ENCODE data around the gene SP5.
"Not testable (repeated sequence)": the region's sequence is repeated elsewhere in the genome, so short reads cannot be mapped to it uniquely, and the experiment has no call there.

The SP5 gene

DNA sequence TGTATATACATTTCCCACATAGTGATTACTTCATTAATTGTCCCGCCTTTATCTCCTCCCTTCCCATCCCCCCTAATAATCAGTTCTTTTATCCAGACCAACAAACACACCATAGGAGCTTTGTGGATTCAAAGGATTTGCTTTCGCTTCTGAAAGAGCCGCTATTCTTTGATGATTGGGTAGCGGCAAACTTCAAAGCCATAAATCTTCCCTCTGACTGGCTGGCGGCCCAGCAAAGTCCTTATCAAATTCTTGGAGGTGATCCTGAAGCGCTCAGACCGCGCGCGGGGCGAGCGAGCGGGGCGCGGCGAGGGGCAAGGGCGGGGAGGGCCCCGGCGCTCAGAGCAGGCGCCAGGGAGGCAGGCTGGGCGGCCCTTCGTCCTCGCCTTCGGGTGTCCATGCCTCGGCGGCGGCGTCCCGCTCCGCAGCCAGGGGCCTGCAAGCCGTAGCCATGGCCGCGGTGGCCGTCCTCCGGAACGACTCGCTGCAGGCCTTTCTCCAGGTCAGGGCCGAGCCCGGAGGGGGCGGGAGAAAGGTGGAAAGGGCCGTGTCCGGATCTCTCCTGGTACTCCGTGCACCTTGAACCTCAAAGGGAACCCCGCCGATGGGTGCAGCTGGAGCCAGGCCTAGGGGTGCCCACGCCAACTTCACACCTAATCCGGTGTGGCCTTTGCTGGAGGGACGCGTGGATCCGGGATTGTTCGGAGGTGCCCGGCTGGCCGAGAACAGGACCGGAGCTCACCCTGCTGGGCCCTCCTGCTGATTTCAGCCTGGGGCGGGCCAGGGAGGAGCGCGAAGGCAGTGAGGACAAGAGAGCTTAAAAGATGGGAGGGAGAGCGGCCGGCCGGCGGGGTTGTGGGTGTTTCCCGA lies at the start of gene SP5:
Gene SP5 (plus strand): TSS at position 276 of the 870 bp plus-strand sequence. CDS start 176 bp downstream, at position 452.
- DNase-seq = peak; percentile 46

DNA sequence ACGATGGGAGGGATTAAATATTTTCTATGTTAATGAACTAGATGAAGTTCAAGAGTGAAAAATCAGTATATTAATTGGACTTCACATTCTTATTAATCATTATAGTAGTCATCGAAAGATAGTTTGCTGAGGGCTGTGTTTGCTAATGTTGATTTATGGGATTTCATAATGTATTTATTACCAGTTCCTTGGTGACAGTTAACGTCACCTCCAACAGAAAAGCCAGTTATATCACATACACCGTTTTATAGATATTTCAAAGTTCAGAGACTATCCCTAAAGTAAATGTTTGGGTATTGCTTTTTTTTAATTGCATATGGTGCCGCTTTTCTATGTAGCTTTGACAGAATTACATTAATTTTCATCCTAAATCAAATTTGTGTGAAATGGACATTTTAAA lies 49.4 kb upstream of the SP5 start:
- DNase-seq = no peak

DNA sequence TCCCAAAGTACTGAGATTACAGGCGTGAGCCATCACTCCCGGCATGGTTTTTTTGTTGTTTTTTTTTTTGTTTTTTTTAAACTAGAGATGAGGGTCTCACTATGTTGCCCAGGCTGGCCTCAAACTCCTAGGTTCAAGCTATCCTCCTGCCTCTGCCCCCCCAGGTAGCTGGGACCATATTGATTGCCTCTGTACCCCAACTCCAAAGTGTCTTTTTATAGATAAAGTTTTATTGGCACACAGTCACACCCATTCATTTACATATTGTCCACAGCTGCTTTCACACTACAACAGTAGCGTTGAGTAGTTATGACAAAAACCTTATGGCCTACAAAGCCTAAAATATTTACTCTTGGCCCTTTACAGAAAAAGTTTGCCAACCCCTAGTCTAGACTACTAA lies 45.2 kb upstream of the SP5 start:
- no peak for DNase-seq

DNA sequence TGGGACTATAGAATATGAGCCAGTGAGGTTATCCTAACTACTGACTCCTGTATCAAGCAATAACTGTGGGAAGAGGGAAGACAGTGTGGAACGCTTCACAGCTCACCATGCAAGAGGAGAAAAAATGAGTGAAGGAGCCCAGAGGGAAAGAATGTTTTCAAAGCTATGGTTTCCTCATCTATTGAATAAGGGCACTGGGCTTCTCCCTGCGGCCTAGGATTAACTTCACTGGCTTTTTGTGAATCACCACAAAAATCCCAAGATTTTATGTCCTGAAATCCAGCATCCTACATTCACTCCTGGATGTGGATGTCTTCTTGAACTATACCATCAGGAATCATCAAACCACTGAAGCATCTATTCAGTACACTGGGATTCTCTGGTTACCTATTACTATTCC lies 44.5 kb upstream of the SP5 start:
- no peak for DNase-seq

DNA sequence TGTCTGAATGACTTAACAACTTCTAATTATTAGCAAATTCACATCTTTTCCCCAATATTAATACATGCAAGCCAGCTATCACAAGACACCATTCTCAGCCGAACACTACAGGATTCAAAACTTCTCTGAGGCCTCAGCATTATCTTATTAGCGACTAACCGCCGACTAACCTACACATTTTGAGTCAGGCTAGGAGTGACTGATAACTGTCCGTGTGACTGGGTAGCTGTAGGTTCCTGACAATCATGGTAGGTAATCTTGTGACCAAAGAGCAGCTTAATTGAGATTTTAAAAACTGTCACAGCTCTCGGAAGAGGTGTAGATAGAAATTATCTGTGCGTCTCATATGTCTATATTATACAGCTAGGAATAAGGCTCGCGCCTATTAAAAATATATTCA lies 44.1 kb upstream of the SP5 start:
- DNase-seq = no peak

DNA sequence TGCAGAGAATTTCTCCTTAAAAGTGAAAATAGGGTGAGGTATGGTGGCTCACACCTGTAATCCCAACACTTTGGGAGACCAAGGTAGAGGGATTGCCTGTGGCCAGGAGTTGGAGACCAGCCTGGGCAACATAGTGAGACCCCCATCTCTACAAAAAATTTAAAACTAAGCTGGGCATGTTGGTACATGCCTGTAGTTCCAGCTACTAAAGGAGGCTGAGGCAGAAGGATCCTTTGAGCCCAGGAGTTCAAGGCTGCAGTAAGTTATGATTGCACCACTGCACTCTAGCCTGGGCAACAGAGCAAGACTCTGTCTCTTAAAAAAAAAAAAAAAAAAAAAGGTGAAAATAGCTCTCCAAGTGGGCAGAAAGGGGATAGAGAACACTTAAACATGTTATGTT lies 40.9 kb upstream of the SP5 start:
- not testable (repeated sequence) for DNase-seq

DNA sequence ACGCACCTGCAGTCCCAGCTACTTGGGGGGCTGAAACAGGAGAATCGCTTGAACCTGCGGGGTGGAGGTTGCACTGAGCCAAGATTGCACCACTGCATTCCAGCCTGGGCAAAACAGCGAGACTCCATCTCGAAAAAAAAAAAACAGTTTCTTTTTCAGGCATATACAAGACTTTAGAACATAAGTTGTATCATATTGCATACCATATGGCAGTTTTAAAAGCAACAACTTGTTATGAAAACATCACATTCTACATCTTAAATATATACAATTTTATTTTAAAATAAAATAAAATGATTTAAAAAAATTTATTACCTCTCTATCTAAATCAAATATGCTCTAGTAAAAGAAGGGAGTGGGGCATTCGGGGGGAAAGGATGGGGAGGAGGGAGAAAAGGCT lies 39.4 kb upstream of the SP5 start:
- no peak for DNase-seq

DNA sequence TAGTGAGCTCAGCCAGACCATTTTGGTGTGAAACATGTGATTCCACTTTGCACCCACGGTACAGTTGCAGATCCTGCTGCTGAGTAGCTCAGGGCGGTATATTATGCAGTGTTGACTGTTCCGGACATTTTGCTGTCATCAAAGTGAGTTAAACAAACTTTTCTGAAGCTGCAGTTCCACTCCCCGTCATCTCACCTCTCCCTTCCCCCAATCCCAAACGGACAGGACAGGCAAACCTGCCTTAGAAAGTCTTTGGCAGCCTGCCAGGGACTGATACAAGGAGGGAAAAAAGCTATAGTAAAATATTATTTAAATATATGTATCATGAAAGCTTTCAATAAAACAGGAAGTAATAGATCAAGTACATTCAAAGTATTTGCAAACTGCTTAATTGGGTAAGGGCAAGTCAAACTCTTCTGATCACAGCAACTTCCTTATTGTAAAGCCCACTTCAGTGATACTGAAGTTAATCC lies 35.5 kb upstream of the SP5 start:
- DNase-seq = peak; percentile 1

DNA sequence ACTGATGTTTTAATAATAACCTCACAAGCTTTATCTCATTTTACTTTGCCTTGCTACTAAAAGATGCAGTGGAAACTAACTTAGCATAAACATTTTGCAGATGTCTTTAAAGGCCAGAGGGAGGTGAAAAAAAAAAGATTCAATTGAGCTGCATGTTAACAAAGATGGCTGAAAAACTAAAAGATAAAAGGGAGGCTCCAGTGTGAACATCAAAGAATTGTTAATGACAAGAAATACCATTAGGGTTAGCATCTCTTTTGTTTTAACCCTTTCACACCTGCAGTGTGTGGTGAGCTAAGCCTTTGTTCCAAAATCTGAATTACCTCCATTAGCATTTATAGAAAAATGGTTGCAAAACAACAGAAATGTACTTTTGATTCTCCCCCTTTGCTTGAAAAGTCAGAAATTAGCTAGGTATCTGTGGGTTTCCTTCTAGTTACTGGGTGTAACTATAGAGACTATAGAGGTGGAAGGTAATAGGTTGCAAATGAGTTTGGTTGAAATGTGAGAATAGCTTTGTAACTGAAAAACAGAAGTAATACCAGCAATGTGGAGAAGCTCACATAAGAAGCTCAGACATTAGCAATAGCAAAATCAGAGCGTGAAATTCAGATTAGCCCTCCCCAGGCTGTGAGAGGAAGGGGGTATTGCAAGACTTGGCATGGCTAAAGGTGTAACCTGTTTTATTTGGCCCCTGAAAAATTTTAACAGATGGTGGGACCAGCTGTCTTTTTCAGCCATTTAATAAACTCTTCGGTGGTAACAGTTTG lies 34.8 kb upstream of the SP5 start:
- no peak for DNase-seq

DNA sequence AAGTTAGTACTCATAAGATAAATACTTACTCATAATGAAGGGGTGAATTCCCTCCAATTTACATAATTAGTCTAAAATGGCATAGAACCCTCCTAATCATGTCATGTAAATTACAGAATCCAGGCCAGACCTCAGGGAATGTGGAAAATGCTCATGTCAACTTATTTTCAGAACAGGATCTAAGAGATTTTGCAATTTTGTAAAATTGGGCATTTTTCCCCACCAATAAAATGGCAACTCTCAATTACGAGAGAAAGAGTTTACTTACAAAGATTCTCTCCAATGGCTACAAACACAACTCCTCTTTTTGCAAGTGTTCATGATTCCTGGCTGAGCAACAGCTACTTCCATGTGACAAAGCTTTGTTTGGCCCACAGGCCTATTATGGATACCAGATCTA lies 33.8 kb upstream of the SP5 start:
- DNase-seq = no peak

DNA sequence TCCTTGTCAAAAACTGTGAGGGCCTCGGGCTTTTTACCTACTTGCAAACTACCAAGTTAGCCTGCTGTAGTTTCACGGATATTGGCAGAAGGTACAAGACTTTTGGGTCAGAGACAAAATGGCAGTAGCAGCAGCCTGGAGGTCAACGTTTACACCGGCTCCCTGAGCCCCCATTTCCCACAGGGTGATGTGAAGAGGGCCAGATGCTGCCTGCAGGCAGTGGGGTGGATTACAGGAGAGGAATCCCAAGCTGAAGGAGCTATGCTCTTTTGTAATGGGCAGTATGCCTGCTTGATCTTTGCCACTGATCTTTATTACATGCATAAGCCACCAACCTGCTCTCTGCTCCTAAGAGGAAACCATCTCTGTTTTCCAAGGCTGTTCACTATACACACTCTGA lies 29.5 kb upstream of the SP5 start:
- no peak for DNase-seq

DNA sequence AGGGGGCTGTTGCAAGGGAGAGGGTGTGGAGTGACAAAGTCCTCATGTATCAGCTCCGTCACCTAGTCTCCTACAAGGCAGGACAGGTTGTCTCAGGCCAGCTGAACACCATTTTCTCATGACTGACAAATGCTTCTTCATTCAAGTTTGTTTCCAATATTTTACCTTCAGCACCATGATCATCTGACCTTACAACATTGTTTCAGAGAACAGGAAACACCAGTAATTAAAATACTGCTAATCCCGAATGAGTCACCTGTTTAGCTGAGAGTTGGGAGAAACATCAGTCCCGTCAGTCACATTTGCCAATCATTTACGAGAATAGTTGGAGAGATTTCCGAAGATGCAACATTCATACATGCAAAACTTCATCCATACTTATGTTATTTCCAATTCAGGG lies 25.7 kb upstream of the SP5 start:
- no peak for DNase-seq

DNA sequence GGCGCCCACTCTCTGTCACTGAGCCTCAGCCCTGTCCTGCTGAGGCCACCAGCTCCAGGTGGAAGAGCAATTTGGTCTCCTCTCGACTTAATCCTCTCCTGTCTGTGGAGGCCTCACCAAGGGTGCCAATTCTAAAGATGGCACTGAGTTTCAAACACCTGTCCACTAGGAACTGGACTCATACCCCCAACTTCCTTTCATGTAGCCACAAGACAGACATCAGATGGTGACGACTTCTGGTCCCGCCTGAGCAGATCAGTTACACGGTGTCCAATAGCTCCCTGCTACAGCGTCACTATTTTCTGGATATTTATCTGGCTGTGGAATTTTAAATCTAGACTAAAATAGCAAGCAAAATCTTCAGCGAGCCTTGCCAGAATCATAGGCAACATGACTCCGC lies 24.5 kb upstream of the SP5 start:
- DNase-seq = no peak

DNA sequence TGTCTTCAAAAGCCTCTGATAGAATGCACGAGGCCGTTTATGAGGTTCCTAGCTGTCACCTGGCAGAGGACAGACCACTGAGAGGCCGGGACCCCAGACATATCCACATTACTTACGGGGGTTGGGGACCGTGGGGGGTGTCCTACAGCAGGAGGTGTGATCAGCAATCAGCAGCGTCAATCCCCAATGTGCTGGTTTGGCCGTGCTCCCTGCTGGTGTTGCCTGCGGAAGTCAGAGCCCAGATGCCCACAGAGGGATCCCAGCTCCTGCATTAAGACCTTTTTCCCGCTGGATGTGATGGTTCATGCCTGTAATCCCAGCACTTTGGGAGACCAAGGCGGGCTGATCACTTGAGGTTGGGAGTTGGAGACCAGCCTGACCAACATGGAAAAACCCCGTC lies 20.8 kb upstream of the SP5 start:
- no peak for DNase-seq

DNA sequence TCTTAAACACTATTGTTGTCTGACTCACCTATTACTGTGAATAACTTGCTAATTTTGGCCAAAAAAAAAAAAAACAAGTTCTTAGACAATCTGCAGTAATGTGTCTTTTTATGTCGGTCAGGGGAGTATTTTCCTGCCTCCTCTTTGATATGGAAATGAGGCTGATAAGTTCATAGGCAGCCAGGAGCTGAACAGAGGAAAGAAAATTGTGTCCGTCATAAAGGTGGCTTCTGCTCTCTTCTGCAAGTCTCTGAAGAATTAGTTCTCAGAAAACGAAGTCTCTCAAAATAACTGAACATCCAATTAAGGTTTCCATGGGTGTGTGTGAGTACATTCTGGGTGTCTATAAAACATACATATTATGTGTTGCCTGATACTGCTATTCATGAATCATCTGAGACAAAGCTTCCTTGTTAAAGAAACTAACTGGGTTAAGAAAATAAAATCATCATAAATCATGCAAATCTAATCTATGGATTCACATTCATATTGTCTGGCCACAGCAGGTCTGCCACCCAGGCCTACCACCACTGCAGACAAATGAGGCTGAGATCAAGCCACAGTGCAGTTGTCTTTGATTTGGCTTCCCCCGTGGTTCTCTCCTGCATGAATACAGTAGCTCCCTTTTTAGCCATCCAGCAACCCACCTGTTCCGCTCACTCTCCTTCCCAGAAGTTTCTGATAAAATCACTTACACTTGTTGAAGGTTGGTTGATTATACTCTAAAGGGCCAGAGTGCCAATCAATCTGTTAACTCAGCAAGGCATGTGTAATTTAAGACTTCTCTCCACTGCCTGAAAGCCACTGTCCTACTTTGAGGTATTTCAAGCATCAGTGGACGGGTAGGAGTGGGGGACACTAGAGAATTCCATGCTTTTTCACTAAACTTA lies 19.4 kb upstream of the SP5 start:
- no peak for DNase-seq

DNA sequence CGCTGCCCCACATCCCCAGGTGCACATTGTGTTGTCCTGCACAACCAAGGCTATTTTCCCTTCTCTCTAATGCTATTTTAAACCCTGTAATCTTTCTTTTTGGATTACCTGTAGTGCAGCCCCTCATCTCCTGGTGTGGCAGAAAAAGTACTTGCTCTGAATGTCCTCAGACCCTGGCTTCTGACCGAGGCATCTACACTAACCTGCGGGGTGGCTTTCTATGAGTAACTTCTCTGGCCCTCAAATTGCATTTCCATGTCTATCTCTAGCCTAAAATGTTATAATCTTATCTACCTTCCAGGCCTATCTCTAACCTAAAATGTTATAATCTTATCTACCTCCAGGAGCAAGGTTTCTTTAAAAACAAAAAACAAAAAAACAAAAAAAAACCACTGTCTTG lies 18.2 kb upstream of the SP5 start:
- no peak for DNase-seq

DNA sequence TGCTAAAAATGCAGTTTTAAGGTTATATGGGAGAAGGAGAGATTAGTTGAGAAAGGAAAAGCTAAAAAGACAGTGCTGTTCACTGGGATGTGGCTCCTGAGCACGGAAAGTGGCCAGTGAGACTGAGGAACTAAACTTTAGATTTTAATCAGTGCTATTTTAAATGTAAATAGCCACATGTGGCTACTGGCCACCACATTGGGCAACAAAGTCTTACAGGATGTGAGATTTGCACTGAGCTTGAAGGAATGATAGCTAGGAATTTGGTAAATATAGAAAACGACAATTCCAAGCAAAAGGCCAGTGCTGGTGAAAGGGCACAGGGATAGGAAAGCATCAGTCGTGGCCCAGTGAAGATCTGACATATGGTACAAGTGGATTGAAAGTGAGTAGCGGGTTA lies 14.1 kb upstream of the SP5 start:
- no peak for DNase-seq

DNA sequence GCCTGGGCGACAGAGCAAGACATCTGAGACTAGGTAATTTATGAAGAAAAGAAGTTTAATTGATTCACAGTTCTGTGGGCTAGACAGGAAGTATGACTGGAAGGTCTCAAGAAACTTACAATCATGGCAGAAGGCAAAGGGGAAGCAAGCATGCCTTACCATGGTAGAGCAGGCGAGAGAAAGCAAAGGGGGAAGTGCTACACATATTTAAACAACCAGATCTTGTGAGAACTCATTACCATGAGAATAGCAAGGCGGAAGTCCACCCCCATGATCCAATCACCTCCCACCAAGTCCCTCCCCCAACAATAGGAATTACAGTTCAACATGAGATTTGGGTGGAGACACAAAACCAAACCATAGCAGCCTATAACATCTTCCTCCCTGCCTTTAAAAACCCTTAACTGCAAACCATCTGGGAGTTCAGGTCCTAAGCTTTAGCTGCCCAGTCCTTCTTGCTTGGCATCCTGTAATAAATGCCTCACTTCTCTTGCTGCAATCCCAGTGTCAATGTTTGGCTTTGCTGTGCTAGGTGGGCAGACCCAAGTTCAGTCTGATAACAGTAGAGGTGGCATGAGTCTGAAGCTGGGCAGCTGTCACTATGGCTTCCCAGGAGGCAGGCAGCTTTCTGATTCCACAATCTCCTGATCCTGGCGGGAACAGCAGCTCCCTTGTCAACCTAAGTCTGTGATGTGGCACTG lies 11.2 kb upstream of the SP5 start:
- DNase-seq = peak; percentile 50

DNA sequence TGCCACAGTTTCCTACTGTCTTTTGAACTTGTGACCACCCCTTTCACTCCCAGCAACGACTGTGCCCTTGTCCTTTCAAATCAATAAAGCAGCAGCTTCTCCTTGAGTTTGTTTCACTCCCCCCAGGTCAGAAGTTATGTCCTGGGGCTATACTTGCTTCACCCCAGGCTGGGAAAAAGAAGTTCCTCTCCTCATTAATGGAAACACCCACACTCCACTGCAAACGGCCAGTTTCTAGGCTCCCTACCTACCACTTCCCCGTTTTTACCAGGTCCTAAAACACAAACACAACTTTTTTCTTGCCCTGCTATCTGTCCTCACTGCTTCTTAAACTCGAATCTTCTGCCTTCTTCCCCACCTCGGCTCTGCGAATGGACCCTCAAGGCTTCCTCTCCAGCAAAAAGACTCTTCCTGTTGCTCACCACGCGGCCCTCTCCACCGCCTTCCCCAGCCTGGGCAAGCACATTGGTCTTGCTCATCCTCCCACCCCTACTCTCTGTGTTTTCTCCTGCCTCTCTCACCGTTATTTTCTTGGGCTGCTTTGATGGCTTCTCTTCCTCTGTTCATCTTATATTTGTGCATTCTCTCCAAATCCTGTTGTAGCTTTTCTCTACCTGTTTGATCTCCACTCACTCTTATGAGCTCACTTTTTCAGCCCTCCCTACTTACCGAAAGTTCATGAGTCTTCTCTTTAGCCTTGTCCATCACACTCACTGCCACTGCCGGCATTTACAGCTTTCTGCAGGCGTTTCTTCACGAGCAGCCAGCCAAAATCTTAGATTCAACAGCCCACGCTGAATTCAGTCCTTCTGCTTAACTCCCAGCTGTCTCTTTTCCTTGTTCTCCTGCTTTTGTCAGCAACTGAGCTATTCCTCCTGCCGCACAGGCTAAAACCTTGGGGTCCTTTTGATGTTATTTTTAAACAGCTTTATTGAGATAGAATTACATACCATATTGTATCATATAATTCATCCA lies 7.0 kb upstream of the SP5 start:
- peak; percentile 50 for DNase-seq

DNA sequence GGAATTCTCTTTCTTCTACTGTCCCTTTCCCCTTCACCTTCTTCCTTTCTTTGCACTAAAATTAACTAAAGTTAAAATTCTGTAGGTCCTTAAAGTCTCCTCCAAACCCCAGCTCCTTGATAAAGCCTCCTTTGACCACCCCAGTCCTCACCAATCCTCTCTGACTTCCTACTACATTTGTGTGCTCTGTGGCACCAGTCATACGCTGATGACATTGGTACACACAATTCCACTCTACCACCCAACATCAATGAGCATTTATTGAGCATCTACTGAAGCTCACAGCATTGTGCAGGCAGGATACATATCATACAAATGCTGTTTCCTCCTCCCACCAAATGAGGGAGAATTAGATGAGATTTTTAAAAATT lies 4.5 kb upstream of the SP5 start:
- no peak for DNase-seq

DNA sequence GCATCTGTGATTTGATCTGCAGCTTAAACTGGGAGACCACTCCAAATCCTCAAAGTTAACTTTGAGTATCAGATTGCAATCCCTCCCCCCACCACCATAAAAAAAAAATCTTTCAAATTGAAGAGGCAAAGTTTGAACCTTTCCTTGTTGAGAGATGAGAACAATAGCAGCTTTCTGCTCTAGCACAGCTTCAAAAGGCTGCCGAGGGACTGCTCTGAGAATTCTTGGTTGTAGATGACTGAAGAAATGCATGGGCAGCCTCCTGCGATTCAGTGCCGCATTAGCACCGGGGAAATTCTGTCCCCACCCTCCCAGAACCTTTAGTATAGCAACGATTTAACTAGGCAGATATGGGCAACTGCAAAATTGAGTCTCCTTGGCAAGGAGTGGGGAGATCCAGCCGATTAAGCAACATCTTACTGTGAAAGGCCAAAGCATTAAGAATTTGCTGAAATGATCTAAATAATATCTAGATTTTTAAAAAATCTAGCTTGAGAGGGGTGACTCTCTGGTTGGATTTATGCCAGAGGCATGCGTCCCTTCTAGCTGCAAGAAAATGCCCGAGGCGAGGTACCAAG lies 3.9 kb upstream of the SP5 start:
- DNase-seq = no peak
